ENCODE measurements around the gene RANBP1.
A peak's percentile ranks its signal among the peaks of the same experiment; 100 is the strongest.

The RANBP1 gene

GRCh38 chr22:20125201-20126174, 9.6 kb downstream of the RANBP1 start:
- DNase-seq = no peak

GRCh38 chr22:20126284-20127029, 10.6 kb downstream of the RANBP1 start:
- DNase-seq = no peak

- no peak for DNase-seq
These were observed 11.5 kb downstream of the RANBP1 start for GRCh38 chr22:20127318-20127868.

- no peak for DNase-seq
These were observed 12.1 kb downstream of the RANBP1 start for GRCh38 chr22:20127869-20128618.

GRCh38 chr22:20128619-20128901, 12.7 kb downstream of the RANBP1 start:
- DNase-seq = no peak

GRCh38 chr22:20128902-20129746, 13.2 kb downstream of the RANBP1 start:
- DNase-seq = no peak

- DNase-seq = no peak
These were observed 13.8 kb downstream of the RANBP1 start for GRCh38 chr22:20129747-20130014.

GRCh38 chr22:20130319-20130718, 14.4 kb downstream of the RANBP1 start:
- DNase-seq = no peak

- peak; percentile 89 for DNase-seq
These were observed 15.1 kb downstream of the RANBP1 start for GRCh38 chr22:20130731-20131596.

GRCh38 chr22:20131597-20131858, 15.6 kb downstream of the RANBP1 start, which contains the start of gene ZDHHC8:
Gene ZDHHC8, plus strand, starts transcription at chr22:20131804. Its CDS starts 144 bp downstream, at chr22:20131948.
- DNase-seq = no peak

GRCh38 chr22:20131859-20132685, 16.2 kb downstream of the RANBP1 start:
- no peak for DNase-seq

GRCh38 chr22:20132686-20133246, 16.9 kb downstream of the RANBP1 start:
- DNase-seq = no peak

- DNase-seq = no peak
These were observed 18.1 kb downstream of the RANBP1 start for GRCh38 chr22:20133930-20134549.

GRCh38 chr22:20135265-20135664, 19.4 kb downstream of the RANBP1 start:
- DNase-seq = no peak

- no peak for DNase-seq
These were observed 20.1 kb downstream of the RANBP1 start for GRCh38 chr22:20135806-20136602.

GRCh38 chr22:20136603-20136873, 20.6 kb downstream of the RANBP1 start:
- DNase-seq = no peak

- DNase-seq = no peak
These were observed 21.2 kb downstream of the RANBP1 start for GRCh38 chr22:20137113-20137512.

GRCh38 chr22:20137671-20138416, 21.9 kb downstream of the RANBP1 start:
- no peak for DNase-seq

- no peak for DNase-seq
These were observed 22.5 kb downstream of the RANBP1 start for GRCh38 chr22:20138417-20138738.

Measured in right forelimb (tissue), 1 donor.